WTC11 (cell line): Measurements from ENCODE around the gene TIGAR. TPM values are rescaled to one million over a fixed set of nuclear protein-coding genes. Genes with fewer than 3 reads are reported as not detected.

ENCODE experiments used
- ATAC-seq: fragments of 200-7000 bp; cut with Tn5 transposase; 2 replicates; pipeline ENCODE4 v1.10.0; 2021; ENCODE audit warnings: mild to moderate bottlenecking, moderate library complexity
- CTCF ChIA-PET: fragments of 300-600 bp; sonication (Branson Sonifier 250); formaldehyde crosslinking; loops from one replicate; lab custom pipeline; 2021; ENCODE audit warnings: antibody characterized with exemption; lab: Charles Lee
- POLR2A ChIA-PET: fragments of 350-600 bp; sonication (Branson Sonifier 250); formaldehyde crosslinking; loops from one replicate; lab custom pipeline; 2021; ENCODE audit warnings: antibody characterized with exemption; lab: Charles Lee
- DNase-seq: peaks from one replicate; pipeline ENCODE4 v3.0.0; 2021; ENCODE audit warnings: low spot score
- H3K27ac Mint-ChIP-seq: 2 replicates; pipeline ENCODE4 v1.8.0; 2021; ENCODE audit warnings: mixed read lengths
- H3K27me3 Mint-ChIP-seq: 2 replicates; pipeline ENCODE4 v1.8.0; 2021; ENCODE audit warnings: low read depth, mild to moderate bottlenecking, moderate library complexity, mixed read lengths
- H3K36me3 Mint-ChIP-seq: 2 replicates; pipeline ENCODE4 v1.8.0; 2021; ENCODE audit warnings: mixed read lengths
- H3K4me1 Mint-ChIP-seq: 2 replicates; pipeline ENCODE4 v1.8.0; 2022; ENCODE audit warnings: mixed read lengths
- H3K4me3 Mint-ChIP-seq: 2 replicates; pipeline ENCODE4 v1.8.0; 2021; ENCODE audit warnings: mild to moderate bottlenecking, moderate library complexity, mixed read lengths
- H3K9me3 Mint-ChIP-seq: 2 replicates; pipeline ENCODE4 v1.8.0; 2021; ENCODE audit warnings: mixed read lengths
- CREB1 ChIP-seq: sonication (generic); formaldehyde crosslinking; IDR thresholded peaks from 2 replicates; pipeline ENCODE4 v1.8.0; 2023; ENCODE audit warnings: mild to moderate bottlenecking, missing genetic modification reagents
- ETV6 ChIP-seq: sonication (generic); formaldehyde crosslinking; IDR thresholded peaks from 2 replicates; pipeline ENCODE4 v1.8.1; 2022; ENCODE audit warnings: mild to moderate bottlenecking, missing genetic modification reagents
- FOXK1 ChIP-seq: sonication (generic); formaldehyde crosslinking; IDR thresholded peaks from 2 replicates; pipeline ENCODE4 v1.8.0; 2022; ENCODE audit warnings: mild to moderate bottlenecking, moderate library complexity, missing genetic modification reagents
- FOXP4 ChIP-seq: sonication (generic); formaldehyde crosslinking; IDR thresholded peaks from 2 replicates; pipeline ENCODE4 v1.8.0; 2022; ENCODE audit warnings: mild to moderate bottlenecking, missing genetic modification reagents
- HMGXB4 ChIP-seq: sonication (generic); formaldehyde crosslinking; IDR thresholded peaks from 2 replicates; pipeline ENCODE4 v1.8.1; 2023; ENCODE audit warnings: mild to moderate bottlenecking, moderate library complexity, missing genetic modification reagents
- IRF2 ChIP-seq: sonication (generic); formaldehyde crosslinking; IDR thresholded peaks from 2 replicates; pipeline ENCODE4 v1.8.0; 2022; ENCODE audit warnings: low read depth, missing genetic modification reagents, borderline replicate concordance
- JUN ChIP-seq: sonication (generic); formaldehyde crosslinking; IDR thresholded peaks from 2 replicates; pipeline ENCODE4 v1.8.0; 2023; ENCODE audit warnings: mild to moderate bottlenecking, missing genetic modification reagents
- MAX ChIP-seq: sonication (generic); formaldehyde crosslinking; IDR thresholded peaks from 2 replicates; pipeline ENCODE4 v1.8.0; 2022; ENCODE audit warnings: mild to moderate bottlenecking, missing genetic modification reagents
- MYBL2 ChIP-seq: sonication (generic); formaldehyde crosslinking; IDR thresholded peaks from 2 replicates; pipeline ENCODE4 v1.8.1; 2023; ENCODE audit warnings: mild to moderate bottlenecking, moderate library complexity, missing genetic modification reagents
- NFATC4 ChIP-seq: fragments of 250-450 bp; sonication (Bioruptor Pico); IDR thresholded peaks from 2 replicates; pipeline ENCODE4 v1.9.0; 2021; ENCODE audit warnings: mild to moderate bottlenecking
- NR1H2 ChIP-seq: sonication (generic); formaldehyde crosslinking; IDR thresholded peaks from 2 replicates; pipeline ENCODE4 v1.9.0; 2021; ENCODE audit warnings: mild to moderate bottlenecking, moderate library complexity, missing genetic modification reagents
- STAT6 ChIP-seq: sonication (generic); formaldehyde crosslinking; conservative IDR thresholded peaks from 2 replicates; pipeline ENCODE4 v1.8.1; 2023; ENCODE audit warnings: mild to moderate bottlenecking, low read depth, missing genetic modification reagents, moderate library complexity
- TEAD1 ChIP-seq: sonication (generic); formaldehyde crosslinking; IDR thresholded peaks from 2 replicates; pipeline ENCODE4 v1.8.0; 2022; ENCODE audit warnings: mild to moderate bottlenecking, missing genetic modification reagents
- TP53 ChIP-seq: sonication (generic); formaldehyde crosslinking; IDR thresholded peaks from 2 replicates; pipeline ENCODE4 v1.8.1; 2023; ENCODE audit warnings: mild to moderate bottlenecking, missing genetic modification reagents
- USF1 ChIP-seq: sonication (generic); formaldehyde crosslinking; IDR thresholded peaks from 2 replicates; pipeline ENCODE4 v1.8.0; 2022; ENCODE audit warnings: mild to moderate bottlenecking, missing genetic modification reagents
- ZNF121 ChIP-seq: sonication (generic); formaldehyde crosslinking; IDR thresholded peaks from 2 replicates; pipeline ENCODE4 v1.8.0; 2023; ENCODE audit warnings: missing genetic modification reagents
- ZNF138 ChIP-seq: sonication (generic); formaldehyde crosslinking; conservative IDR thresholded peaks from 2 replicates; pipeline ENCODE4 v1.8.1; 2022; ENCODE audit warnings: mild to moderate bottlenecking, moderate library complexity, missing genetic modification reagents
- ZNF219 ChIP-seq: sonication (generic); formaldehyde crosslinking; IDR thresholded peaks from 2 replicates; pipeline ENCODE4 v1.8.0; 2023; ENCODE audit warnings: missing genetic modification reagents, mild to moderate bottlenecking, borderline replicate concordance
- ZNF396 ChIP-seq: fragments of 250-450 bp; sonication (Bioruptor Pico); IDR thresholded peaks from 2 replicates; pipeline ENCODE4 v1.8.0; 2021; ENCODE audit warnings: mild to moderate bottlenecking, moderate library complexity, borderline replicate concordance
- ZNF425 ChIP-seq: fragments of 250-450 bp; sonication (Bioruptor Pico); conservative IDR thresholded peaks from 2 replicates; pipeline ENCODE4 v1.9.0; 2021; ENCODE audit warnings: mild to moderate bottlenecking
- ZNF512 ChIP-seq: sonication (generic); formaldehyde crosslinking; IDR thresholded peaks from 2 replicates; pipeline ENCODE4 v1.8.1; 2022; ENCODE audit warnings: missing genetic modification reagents, borderline replicate concordance
- total RNA-seq: library from RNA; stranded (reverse); gene quantifications from 3 replicates; pipeline ENCODE4 v1.2.3, GENCODE V29; 2021

The TIGAR gene
- total RNA-seq, 1 experiment from 2014 or later, result 26.7 TPM

- DNase-seq, result no peak
- TF ChIP-seq ZNF396 (CRISPR knock-in tag) (no peak), ZNF219 (no peak), IRF2 (CRISPR knock-in tag) (no peak)
- Mint-ChIP-seq H3K27ac (no peak overlapping the region), H3K36me3 (no peaks in the 10 kb centered on the region), H3K9me3 (no peaks in the 10 kb centered on the region), H3K4me1 (0 out of 2 replicates have a peak, but pooled peaks cover under 1% of the 10 kb centered on the region), H3K4me3 (no peak overlapping the region), H3K27me3 (no peaks in the 10 kb centered on the region; the same call in 1 of the 2 replicates)
- ATAC-seq, result no peak
- POLR2A ChIA-PET, result no interaction called here
- CTCF ChIA-PET, result no interaction called here
Measured at GRCh38 chr12:4388662-4389061, 67.6 kb downstream of the TIGAR start.

GRCh38 chr12:4392223-4392742, 71.3 kb downstream of the TIGAR start:
- ChIA-PET POLR2A (no interaction called here), CTCF (interaction anchor here (1.1 kb wide), 1 partner anchor 39 kb away, joined by 3 read pairs; no protein-coding TSS in a partner anchor)
- Mint-ChIP-seq H3K36me3 (no peaks in the 10 kb centered on the region), H3K27me3 (peaks cover 10% of the 10 kb centered on the region), H3K9me3 (0 out of 2 replicates have a peak, but pooled peaks cover 4% of the 10 kb centered on the region), H3K27ac (no peak overlapping the region), H3K4me1 (no peaks in the 10 kb centered on the region), H3K4me3 (no peak overlapping the region)
- no peak for DNase-seq
- TF ChIP-seq ZNF121, result no peak
- TF ChIP-seq NR1H2 (CRISPR knock-in tag), result no peak
- TF ChIP-seq FOXP4, result no peak
- no peak for TF ChIP-seq JUN (CRISPR knock-in tag)
- no peak for TF ChIP-seq ETV6 (CRISPR knock-in tag)
- no peak for TF ChIP-seq TP53 (CRISPR knock-in tag)
- TF ChIP-seq ZNF512 (CRISPR knock-in tag), result no peak
- ATAC-seq, result no peak

- ChIA-PET POLR2A (no interaction called here), CTCF (interaction anchor here (1.1 kb wide), 1 partner anchor 40 kb away, joined by 3 read pairs; no protein-coding TSS in a partner anchor)
- H3K9me3 Mint-ChIP-seq, result 0 out of 2 replicates have a peak, but pooled peaks cover 4% of the 10 kb centered on the region
- no peak overlapping the region for H3K4me3 Mint-ChIP-seq
- no peak for ATAC-seq
- peaks cover 10% of the 10 kb centered on the region for H3K27me3 Mint-ChIP-seq
- H3K36me3 Mint-ChIP-seq, result no peaks in the 10 kb centered on the region
- DNase-seq, result no peak
- no peak overlapping the region for H3K27ac Mint-ChIP-seq
- no peaks in the 10 kb centered on the region for H3K4me1 Mint-ChIP-seq
- TF ChIP-seq FOXK1 (CRISPR knock-in tag) (no peak), TP53 (CRISPR knock-in tag) (no peak), MAX (CRISPR knock-in tag) (no peak), USF1 (CRISPR knock-in tag) (no peak), NFATC4 (CRISPR knock-in tag) (no peak), TEAD1 (CRISPR knock-in tag) (no peak), ETV6 (CRISPR knock-in tag) (no peak), STAT6 (CRISPR knock-in tag) (no peak), HMGXB4 (CRISPR knock-in tag) (no peak), ZNF425 (no peak), ZNF138 (CRISPR knock-in tag) (no peak), CREB1 (no peak), MYBL2 (CRISPR knock-in tag) (no peak)
Measured at GRCh38 chr12:4393211-4393610, 72.2 kb downstream of the TIGAR start.
